Large intestine (tissue), 12 donors: ENCODE measurements around the gene NAPA. TPM values are rescaled to one million over a fixed set of nuclear protein-coding genes. Genes with fewer than 3 reads are reported as not detected.

Source experiments
- DNase-seq, 2 donors: peaks; one replicate each; pipeline versions ENCODE4 v3.0.0 to v3.0.0-alpha.2; 2013
- H3K27ac ChIP-seq: one replicate; pipeline ENCODE4 v1.5.1; 2013; ENCODE audit warnings: low read length
- H3K27me3 ChIP-seq: 2 replicates; pipeline ENCODE4 v1.6.1; 2013; ENCODE audit warnings: low read length; ENCODE audit not compliant: control insufficient read depth, insufficient read depth
- H3K36me3 ChIP-seq: 2 replicates; pipeline ENCODE4 v1.6.1; 2013; ENCODE audit warnings: low read length; ENCODE audit not compliant: control insufficient read depth, insufficient read depth
- H3K4me1 ChIP-seq: one replicate; pipeline ENCODE4 v1.6.1; 2013; ENCODE audit warnings: low read length; ENCODE audit not compliant: control insufficient read depth, insufficient read depth
- H3K4me3 ChIP-seq: one replicate; pipeline ENCODE4 v1.5.1; 2013; ENCODE audit warnings: low read length
- H3K9me3 ChIP-seq: one replicate; pipeline ENCODE4 v1.6.1; 2013; ENCODE audit warnings: mild to moderate bottlenecking, low read depth, low read length, moderate library complexity; ENCODE audit not compliant: control insufficient read depth
- WGBS: methylation state at CpG from one replicate; pipeline ENCODE4 v1.1.5; 2013; ENCODE audit warnings: low lambda C conversion rate; ENCODE audit not compliant: insufficient coverage; 5-methylcytosine and 5-hydroxymethylcytosine counted together
- long read RNA-seq, 11 donors: transcript quantifications; one replicate each; lab custom pipeline, GENCODE V29; 2026
- polyA plus RNA-seq: library from polyadenylated mRNA; unstranded; fragments of 120-200 nt; gene quantifications from one replicate; pipeline ENCODE4 v1.2.1, GENCODE V29; 2013

Gene NAPA
- 87.9 TPM for polyA plus RNA-seq
- long read RNA-seq, donor 1, transcript NAPA-201 (11 exons, 1,839 nt), result major isoform, 15 of 15 reads
- long read RNA-seq, donor 1, partial matches to known transcripts, result 0 of 15 reads
- long read RNA-seq, donor 1, other reads (novel, unspliced or antisense), result 0 of 15 reads
- long read RNA-seq, donor 2, transcript NAPA-201 (11 exons, 1,839 nt), result major isoform, 41 of 55 reads
- long read RNA-seq, donor 2, transcript NAPA-215 (3 exons, 1,467 nt), result minor isoform, 6 of 55 reads
- long read RNA-seq, donor 2, partial matches to known transcripts, result 0 of 55 reads
- long read RNA-seq, donor 2, other reads (novel, unspliced or antisense), result 7 of 55 reads
- long read RNA-seq, donor 3, transcript NAPA-201 (11 exons, 1,839 nt), result major isoform, 47 of 67 reads
- long read RNA-seq, donor 3, partial matches to known transcripts, result 0 of 67 reads
- long read RNA-seq, donor 3, other reads (novel, unspliced or antisense), result 13 of 67 reads
- long read RNA-seq, donor 4, transcript NAPA-201 (11 exons, 1,839 nt), result major isoform, 6 of 6 reads
- long read RNA-seq, donor 4, partial matches to known transcripts, result 0 of 6 reads
- long read RNA-seq, donor 4, other reads (novel, unspliced or antisense), result 0 of 6 reads
- long read RNA-seq, donor 5, transcript NAPA-201 (11 exons, 1,839 nt), result major isoform, 16 of 18 reads
- long read RNA-seq, donor 5, partial matches to known transcripts, result 0 of 18 reads
- long read RNA-seq, donor 5, other reads (novel, unspliced or antisense), result 0 of 18 reads
- long read RNA-seq, donor 6, transcript NAPA-201 (11 exons, 1,839 nt), result major isoform, 42 of 52 reads
- long read RNA-seq, donor 6, partial matches to known transcripts, result 7 of 52 reads
- long read RNA-seq, donor 6, other reads (novel, unspliced or antisense), result 0 of 52 reads
- long read RNA-seq, donor 7, transcript NAPA-201 (11 exons, 1,839 nt), result major isoform, 10 of 10 reads
- long read RNA-seq, donor 7, partial matches to known transcripts, result 0 of 10 reads
- long read RNA-seq, donor 7, other reads (novel, unspliced or antisense), result 0 of 10 reads
- long read RNA-seq, donor 8, transcript NAPA-201 (11 exons, 1,839 nt), result major isoform, 50 of 56 reads
- long read RNA-seq, donor 8, partial matches to known transcripts, result 0 of 56 reads
- long read RNA-seq, donor 8, other reads (novel, unspliced or antisense), result 5 of 56 reads
- long read RNA-seq, donor 9, transcript NAPA-201 (11 exons, 1,839 nt), result major isoform, 36 of 44 reads
- long read RNA-seq, donor 9, partial matches to known transcripts, result 0 of 44 reads
- long read RNA-seq, donor 9, other reads (novel, unspliced or antisense), result 0 of 44 reads
- long read RNA-seq, donor 10, transcript NAPA-201 (11 exons, 1,839 nt), result major isoform, 40 of 43 reads
- long read RNA-seq, donor 10, partial matches to known transcripts, result 0 of 43 reads
- long read RNA-seq, donor 10, other reads (novel, unspliced or antisense), result 0 of 43 reads
- long read RNA-seq, donor 11, transcript NAPA-201 (11 exons, 1,839 nt), result major isoform, 27 of 28 reads
- long read RNA-seq, donor 11, partial matches to known transcripts, result 0 of 28 reads
- long read RNA-seq, donor 11, other reads (novel, unspliced or antisense), result 0 of 28 reads

DNA sequence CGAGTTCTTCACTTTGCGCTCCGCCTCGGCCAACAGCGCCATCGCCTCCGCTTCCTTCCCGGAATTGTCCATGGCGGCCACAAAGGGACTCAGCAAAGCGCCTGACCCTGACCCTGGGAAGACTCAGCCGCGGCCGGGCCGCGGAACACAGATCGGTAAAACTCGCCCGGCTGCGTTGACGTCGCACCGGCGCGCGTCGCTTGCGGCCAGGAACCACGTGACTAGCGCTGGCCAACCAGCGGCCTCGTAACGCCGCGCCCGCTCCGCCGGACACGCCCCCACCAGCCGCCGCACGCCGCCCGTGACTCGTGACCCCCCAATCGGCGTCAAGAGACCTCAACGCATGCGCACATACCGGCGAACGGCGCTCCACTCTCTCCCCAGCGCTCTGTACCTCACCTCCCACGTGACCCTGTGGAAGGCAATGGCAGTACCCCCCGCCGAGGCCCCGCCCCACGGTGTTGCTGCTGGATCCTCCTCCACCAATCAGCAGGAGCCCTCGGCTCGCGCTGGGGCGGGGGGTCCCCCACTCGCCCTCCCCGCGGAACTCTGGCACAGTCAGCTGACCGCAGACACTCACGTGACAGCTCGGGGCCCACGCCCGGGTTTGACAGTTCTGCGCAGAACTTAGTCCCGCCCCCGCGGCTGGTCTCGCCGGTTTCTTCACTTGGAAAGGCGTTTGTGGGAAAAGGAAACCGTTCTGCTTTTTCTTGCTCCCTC lies at the start of gene NAPA:
TSS of gene NAPA (minus strand) at position 195 of the 720 bp plus-strand sequence. CDS start at position 72, 123 bp downstream.
- DNase-seq, result peak; percentile 100
- Histone ChIP-seq H3K27me3 (no peaks in the 10 kb centered on the region), H3K4me3 (peak within 1 kb of the TSS; percentile 95), H3K4me1 (peaks cover 28% of the 10 kb centered on the region), H3K36me3 (peaks cover 5% of the 10 kb centered on the region), H3K9me3 (no peaks in the 10 kb centered on the region), H3K27ac (peak within 1 kb of the TSS; percentile 94)
- no CpG with 5 or more reads among the region's 78 CpGs for WGBS

DNA sequence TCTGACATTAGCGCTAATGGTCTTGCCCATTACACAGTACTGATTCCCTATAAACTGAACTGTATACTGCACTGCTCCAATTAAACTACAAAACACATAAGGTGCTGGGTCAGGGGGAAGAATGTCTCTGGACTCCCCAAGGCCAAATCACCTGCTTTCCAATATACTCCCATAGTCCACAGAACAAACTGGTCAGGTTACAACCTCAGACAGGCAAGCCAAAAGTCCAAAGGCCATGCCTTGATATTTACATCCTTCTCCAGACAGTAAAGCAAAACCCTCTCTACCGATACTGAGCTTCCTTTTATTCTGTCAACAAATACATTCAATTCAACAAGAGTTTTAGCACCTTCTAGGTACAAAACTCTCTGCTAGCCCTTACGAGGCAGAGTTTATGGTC lies 49.2 kb upstream of the NAPA start:
- Histone ChIP-seq H3K4me3 (no peak overlapping the region), H3K36me3 (no peaks in the 10 kb centered on the region), H3K9me3 (no peaks in the 10 kb centered on the region), H3K27ac (peak overlapping the region; percentile 87), H3K27me3 (no peaks in the 10 kb centered on the region), H3K4me1 (peaks cover 10% of the 10 kb centered on the region)
- peak; percentile 79 to 90 for DNase-seq
- no CpG with 5 or more reads among the region's 3 CpGs for WGBS

DNA sequence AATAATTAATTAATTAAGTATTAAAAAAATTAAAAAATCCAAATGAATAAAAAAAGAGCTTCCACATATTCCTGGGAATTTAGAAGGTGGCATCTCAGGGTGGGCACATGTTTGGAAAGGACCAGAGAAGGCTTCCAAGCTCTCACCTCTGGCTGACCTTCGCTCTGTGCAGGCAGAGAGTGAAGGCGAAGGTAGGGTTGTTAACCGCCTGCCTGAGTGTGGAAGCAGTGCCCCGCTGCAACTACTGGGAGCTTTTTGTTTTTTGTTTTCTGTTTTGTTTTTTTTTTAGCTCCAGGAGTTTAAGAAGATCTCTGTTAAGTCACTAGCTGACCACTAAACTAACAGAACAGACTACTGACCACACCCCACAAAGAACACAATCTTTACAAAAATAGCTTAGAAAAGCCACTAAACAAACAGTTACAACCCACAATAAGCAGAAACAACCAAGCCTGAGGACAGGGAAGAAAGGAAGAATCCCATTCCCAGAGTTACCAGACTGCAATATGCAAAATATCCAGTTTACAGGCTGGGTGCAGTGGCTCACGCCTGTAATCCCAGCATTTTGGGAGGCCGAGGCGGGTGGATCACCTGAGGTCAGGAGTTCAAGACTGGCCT lies 46.7 kb upstream of the NAPA start:
- Histone ChIP-seq H3K27me3 (no peaks in the 10 kb centered on the region), H3K4me3 (no peak overlapping the region), H3K27ac (no peak overlapping the region), H3K9me3 (no peaks in the 10 kb centered on the region), H3K4me1 (peaks cover 10% of the 10 kb centered on the region), H3K36me3 (no peaks in the 10 kb centered on the region)
- no peak for DNase-seq
- no CpG with 5 or more reads among the region's 7 CpGs for WGBS

DNA sequence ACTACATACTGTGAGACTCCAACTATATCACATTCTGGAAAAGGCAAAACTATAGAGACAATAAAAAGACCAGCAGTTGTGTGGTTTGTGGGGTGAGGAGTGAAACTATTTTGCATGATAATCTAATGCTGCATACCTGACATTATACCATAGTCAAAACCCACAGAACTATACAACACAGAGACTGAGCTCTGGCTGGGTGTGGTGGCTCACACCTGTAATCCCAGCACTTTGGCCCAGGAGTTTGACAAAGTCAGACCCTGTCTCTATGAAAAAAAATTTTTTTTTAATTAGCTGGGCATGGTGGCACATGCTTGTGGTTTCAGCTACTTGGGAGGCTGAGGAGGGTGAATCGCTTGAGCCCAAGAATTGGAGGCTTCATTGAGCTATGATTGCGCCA lies 46.1 kb upstream of the NAPA start:
- Histone ChIP-seq H3K4me3 (no peak overlapping the region), H3K27ac (no peak overlapping the region), H3K9me3 (no peaks in the 10 kb centered on the region), H3K36me3 (no peaks in the 10 kb centered on the region), H3K4me1 (peaks cover 10% of the 10 kb centered on the region), H3K27me3 (no peaks in the 10 kb centered on the region)
- no peak for DNase-seq
- WGBS, result 100% methylated on average over 1 of the region's 2 CpGs

DNA sequence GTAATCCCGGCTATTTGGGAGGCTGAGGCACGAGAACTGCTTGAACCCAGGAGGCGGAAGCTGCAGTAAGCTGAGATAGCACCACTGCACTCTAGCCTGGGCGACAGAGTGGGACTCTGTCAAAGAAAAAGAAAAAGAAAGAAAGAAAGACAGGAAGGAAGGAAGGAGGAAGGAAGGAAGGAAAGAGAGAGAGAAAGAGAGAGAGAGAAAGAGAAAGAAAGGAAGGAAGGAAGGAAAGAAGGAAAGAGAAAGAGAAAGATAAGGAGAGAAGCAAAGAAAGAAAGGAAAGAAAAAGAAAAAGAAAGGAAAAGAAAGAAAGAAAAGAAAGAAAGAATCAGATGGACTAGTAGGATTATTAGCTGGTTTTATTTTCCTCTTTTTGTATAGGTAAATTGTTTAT lies 35.3 kb upstream of the NAPA start:
- H3K36me3 ChIP-seq, result no peaks in the 10 kb centered on the region
- DNase-seq, result no peak
- H3K27ac ChIP-seq, result no peak overlapping the region
- H3K4me1 ChIP-seq, result no peaks in the 10 kb centered on the region
- H3K27me3 ChIP-seq, result peaks cover 12% of the 10 kb centered on the region
- no peak overlapping the region for H3K4me3 ChIP-seq
- peaks cover 3% of the 10 kb centered on the region for H3K9me3 ChIP-seq
- 94% methylated on average over 3 of the region's 4 CpGs for WGBS

DNA sequence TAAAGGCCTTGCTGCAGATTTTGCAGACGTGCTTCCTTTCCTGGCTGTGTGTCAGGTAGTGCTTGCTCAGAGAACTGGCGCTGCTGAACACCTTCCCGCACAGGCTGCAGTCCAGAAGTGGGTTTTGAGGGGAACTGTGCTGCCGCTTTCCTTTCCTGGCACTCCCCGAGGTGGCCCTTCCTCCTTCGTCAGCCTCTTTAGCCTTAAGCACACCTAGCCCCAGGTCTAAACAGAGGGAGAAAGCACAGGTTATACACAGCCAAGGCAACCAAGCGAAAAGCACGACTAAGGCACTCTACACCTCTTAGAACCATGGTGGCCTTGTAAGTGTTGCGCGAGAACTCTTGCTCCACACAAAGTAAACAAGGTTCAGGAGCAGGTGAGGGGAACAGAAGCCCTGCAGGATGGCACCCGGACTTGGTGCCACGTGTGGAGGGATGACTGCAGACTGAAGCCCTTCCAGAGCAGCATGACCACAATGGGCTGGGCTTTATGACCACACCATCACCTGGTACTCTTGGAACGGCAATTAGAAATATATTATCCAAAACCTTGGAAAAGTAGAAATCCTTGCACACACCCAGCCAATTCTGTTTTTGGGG lies 34.5 kb upstream of the NAPA start:
- Histone ChIP-seq H3K4me3 (no peak overlapping the region), H3K9me3 (peaks cover 8% of the 10 kb centered on the region), H3K4me1 (no peaks in the 10 kb centered on the region), H3K27me3 (peaks cover 20% of the 10 kb centered on the region), H3K36me3 (no peaks in the 10 kb centered on the region), H3K27ac (no peak overlapping the region)
- 73% methylated on average over 3 of the region's 13 CpGs for WGBS
- no peak for DNase-seq

DNA sequence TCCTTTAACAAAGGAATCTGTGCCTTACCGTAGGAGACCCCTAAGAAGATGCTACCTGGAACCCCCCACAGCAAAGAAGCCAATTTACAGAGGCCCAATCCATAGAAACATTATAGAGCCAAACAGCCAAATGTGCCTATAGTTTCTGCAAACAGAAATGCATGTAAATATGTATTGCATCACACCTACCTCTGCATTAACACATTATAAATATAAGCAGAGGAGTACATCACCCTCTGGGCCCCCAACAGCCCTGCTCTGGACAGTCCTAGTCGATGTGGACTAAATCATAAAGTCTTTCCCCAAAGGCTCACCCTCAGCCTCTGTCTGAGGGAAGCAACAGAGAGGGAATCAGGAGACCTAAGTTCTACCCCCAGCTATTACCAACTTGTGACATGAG lies 32.3 kb upstream of the NAPA start:
- Histone ChIP-seq H3K4me3 (no peak overlapping the region), H3K4me1 (no peaks in the 10 kb centered on the region), H3K27me3 (peaks cover 24% of the 10 kb centered on the region), H3K27ac (no peak overlapping the region), H3K9me3 (peaks cover 8% of the 10 kb centered on the region), H3K36me3 (no peaks in the 10 kb centered on the region)
- WGBS, result no CpG with 5 or more reads among the region's 2 CpGs
- no peak for DNase-seq

DNA sequence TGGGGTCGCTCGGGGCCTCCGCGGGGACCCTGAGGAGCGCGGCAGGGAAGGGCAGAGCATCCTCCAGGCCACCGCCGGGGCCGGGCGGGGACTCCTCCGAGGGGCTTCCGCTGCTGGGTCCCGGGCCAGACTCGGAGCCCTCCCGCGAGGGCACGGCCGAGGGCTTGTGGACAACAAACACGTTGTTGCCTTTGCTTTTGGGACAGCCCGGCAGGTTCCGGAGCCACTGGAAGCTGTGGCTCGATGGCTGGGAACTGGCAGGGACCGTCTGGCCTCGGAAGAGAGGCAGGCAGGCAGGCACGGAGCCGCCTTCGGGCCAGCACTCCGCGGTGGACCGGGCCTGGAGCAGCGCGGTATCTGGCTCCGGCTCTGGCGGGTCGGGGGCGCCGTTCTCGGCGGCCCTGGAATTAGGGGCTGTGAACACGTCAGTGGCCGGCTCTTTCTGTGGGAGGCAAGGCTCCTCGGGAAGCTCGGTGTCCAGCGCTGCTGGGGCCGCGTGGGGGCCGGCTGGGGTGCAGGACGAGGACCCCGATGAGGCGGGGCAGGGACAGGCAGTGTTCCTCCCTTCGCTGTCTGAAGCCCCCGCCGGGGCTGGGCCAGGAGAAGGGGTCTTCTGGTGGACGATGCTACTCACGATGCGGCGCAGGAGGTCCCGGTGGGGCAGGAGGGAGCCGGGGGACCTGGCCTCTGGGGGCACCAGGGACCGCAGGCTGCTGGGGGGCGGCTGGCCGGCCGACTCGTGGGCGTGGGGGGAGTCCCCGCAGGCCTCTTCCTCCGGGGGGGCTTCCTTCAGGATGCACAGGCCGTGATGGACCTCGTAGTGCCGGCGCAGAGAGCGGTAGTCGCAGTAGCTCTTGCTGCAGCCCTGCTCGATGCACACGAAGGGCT lies 30.4 kb upstream of the NAPA start:
- no peaks in the 10 kb centered on the region for H3K36me3 ChIP-seq
- H3K27me3 ChIP-seq, result peaks cover 24% of the 10 kb centered on the region
- peaks cover 8% of the 10 kb centered on the region for H3K9me3 ChIP-seq
- WGBS, result no CpG with 5 or more reads among the region's 75 CpGs
- H3K27ac ChIP-seq, result no peak overlapping the region
- no peak for DNase-seq
- peak overlapping the region; percentile 3 for H3K4me3 ChIP-seq
- no peaks in the 10 kb centered on the region for H3K4me1 ChIP-seq
